Dendritic cell treated with granulocyte-macrophage colony-stimulating factor and Interleukin-4, amounts not matched to agents 40 ng/mL and 50 ng/mL, for 4 days (primary cell): ENCODE results near the gene CCND3.

Source experiments
- H3K27ac Mint-ChIP-seq: one replicate; pipeline ENCODE4 v1.8.0; 2022; ENCODE audit warnings: mild to moderate bottlenecking, mixed read lengths
- H3K27me3 Mint-ChIP-seq: one replicate; pipeline ENCODE4 v1.8.0; 2022; ENCODE audit warnings: mild to moderate bottlenecking, mixed read lengths
- H3K36me3 Mint-ChIP-seq: one replicate; pipeline ENCODE4 v1.8.0; 2022; ENCODE audit warnings: low read depth, mixed read lengths
- H3K4me1 Mint-ChIP-seq: one replicate; pipeline ENCODE4 v1.8.0; 2022; ENCODE audit warnings: low read depth, mixed read lengths
- H3K4me3 Mint-ChIP-seq: one replicate; pipeline ENCODE4 v1.8.0; 2022; ENCODE audit warnings: mild to moderate bottlenecking, moderate library complexity, mixed read lengths
- H3K9me3 Mint-ChIP-seq: one replicate; pipeline ENCODE4 v1.8.0; 2022; ENCODE audit warnings: mixed read lengths
- intact Hi-C: fragments of 100-400 bp; cut with micrococcal nuclease; formaldehyde crosslinking; loops from one replicate; pipeline ENCODE4 v1.15.0; 2022

Gene CCND3

DNA sequence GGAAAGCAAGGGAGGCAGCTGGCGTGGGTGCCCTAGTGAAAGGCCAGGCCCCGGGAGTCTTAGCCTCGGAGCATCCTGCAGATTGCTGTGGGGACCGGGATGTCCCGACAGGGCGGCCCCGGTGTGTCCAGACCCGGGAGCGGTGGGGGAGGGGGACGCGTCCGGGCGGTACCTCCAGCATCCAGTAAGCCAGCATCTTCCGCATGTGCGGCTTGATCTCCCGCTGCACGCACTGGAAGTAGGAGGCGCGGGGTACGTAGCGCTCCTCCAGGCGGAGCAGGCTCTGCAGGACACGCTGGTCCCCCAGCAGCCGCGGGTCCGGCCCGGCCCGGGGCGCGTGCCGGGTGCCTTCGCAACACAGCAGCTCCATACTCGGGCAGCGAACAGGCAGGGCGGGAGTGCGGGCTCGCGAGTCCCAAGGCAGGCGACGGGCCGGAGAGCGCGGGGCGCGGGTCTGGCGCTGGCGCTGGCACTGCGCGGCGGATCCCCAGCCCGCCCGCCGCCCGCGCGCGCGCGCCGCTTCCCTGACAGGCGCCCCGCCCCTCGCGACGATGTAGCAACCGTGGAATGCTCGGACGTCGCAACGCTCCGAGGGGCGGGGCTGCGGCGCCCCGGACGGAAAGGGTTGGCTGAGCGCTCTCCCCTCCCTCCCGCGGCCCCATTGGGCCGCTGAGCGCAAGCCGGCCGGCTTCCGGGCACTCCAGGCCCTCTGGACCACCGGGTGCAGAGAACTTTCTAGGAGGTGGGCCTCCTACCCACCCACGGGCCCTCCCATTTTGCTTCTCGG, at the start of gene CCND3:
Gene CCND3 (minus strand): TSS at position 529 of the 787 bp plus-strand sequence. CDS start 159 bp downstream, at position 370.
- Mint-ChIP-seq H3K27me3 (no peaks in the 10 kb centered on the region), H3K4me1 (peaks cover 51% of the 10 kb centered on the region)
- intact Hi-C loops, result loop anchor here (5.0 kb wide), 2 partner anchors 86 to 159 kb away; partner anchors contain the start of gene PRICKLE4

DNA sequence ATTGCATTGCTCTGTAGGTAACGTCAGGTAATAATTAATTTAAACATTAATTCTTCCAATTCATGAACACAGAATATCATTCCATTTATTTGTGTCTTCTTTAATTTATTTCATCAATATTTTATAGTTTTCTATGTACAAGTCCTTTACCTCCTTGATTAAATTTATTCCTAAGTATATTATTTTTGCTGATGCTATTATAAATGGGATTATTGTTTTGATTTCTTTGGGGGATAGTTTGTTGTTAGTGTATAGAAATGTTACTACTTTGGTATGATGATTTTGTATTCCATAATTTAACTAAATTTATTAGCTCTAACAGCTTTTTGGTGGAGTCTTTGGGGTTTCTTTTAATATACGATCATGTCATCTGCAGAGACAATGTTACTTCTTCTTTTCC, 44.7 kb upstream of the CCND3 start:
- Mint-ChIP-seq H3K4me1 (no peaks in the 10 kb centered on the region), H3K27me3 (no peaks in the 10 kb centered on the region), H3K36me3 (no peaks in the 10 kb centered on the region), H3K9me3 (no peaks in the 10 kb centered on the region), H3K4me3 (no peak overlapping the region), H3K27ac (no peak overlapping the region)
- intact Hi-C loops, result no loop called here

More for the DNA sequence above, at the start of gene CCND3:
- Mint-ChIP-seq H3K27ac (peak within 1 kb of the TSS; percentile 90), H3K4me3 (peak within 1 kb of the TSS; percentile 99), H3K36me3 (peaks cover 40% of the 10 kb centered on the region), H3K9me3 (no peaks in the 10 kb centered on the region)

DNA sequence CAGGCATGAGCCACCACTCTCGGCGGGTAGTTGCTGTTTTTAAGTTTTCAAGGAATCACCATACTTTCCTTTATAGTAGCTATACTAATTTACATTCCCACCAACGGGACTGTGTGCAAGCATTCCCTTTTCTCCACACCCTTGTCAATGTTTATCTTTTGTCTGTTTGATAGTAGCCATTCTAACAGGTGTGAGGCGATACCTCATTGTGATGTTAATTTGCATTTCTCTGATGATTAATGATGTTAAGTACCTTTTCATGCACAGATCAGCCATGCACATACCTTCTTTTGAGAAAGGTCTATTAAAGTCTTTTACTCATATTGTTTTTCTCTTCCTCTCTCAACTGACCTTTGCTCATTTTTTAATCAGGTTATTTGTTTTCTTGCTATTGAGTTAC, 43.0 kb upstream of the CCND3 start:
- Mint-ChIP-seq H3K27ac (no peak overlapping the region), H3K4me3 (no peak overlapping the region)

DNA sequence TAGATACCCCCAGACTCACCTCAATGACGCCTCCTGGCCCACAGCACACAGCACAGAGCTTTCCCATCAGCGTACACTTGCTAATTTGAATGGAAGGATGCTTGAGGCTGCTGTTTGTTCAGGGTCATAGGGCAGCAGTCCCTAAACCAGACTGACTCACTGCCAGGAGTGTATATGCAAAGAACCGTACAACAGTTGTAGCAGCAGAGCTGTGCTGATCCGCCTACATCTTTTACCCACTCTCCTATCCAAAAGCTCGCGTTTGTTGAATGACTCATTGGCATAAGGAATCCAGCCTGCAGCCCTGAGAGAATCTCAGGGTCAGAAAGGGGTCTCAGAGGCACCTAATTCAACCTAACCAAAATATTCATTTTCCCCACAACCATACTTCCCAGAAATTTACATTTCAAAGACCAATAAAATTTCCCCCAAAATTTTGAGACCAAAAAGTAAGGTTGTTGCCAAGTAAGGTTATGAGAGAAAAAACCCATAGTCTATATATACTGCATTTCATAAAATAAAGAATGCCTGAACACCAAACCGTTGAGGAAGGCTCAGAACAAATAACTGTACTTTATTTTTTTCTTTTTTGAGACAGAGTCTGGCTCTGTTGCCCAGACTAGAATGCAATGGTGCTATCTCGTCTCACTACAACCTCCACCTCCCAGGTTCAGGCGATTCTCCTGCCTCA, 35.3 kb upstream of the CCND3 start:
- Mint-ChIP-seq H3K4me1 (peaks cover 5% of the 10 kb centered on the region), H3K27ac (no peak overlapping the region), H3K36me3 (no peaks in the 10 kb centered on the region), H3K9me3 (no peaks in the 10 kb centered on the region), H3K4me3 (no peak overlapping the region), H3K27me3 (no peaks in the 10 kb centered on the region)
- intact Hi-C loops, result no loop called here

More for the DNA sequence above, 43.0 kb upstream of the CCND3 start:
- intact Hi-C loops, result no loop called here
- H3K9me3 Mint-ChIP-seq, result no peaks in the 10 kb centered on the region
- H3K4me1 Mint-ChIP-seq, result peaks cover 5% of the 10 kb centered on the region
- H3K27me3 Mint-ChIP-seq, result no peaks in the 10 kb centered on the region
- H3K36me3 Mint-ChIP-seq, result no peaks in the 10 kb centered on the region

DNA sequence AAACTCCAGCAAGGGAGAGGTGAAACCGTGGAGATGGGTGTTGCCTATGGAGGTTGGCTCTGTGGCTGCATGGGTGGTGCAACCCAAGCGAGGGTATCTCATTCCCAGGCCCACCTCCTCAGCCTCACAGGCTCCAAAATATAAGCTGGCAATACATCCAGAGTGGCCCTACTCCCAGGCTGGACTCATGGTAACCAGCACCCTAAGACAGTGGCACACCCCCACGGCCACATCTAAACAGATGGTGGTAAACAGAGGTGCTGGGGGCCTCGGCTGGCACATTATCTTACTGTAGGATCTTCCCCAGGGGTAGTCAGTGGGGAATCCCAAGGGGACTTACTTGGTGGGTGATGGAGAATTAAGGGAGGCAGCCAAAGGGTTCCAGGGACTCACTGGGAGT, 33.7 kb upstream of the CCND3 start:
- Mint-ChIP-seq H3K4me3 (no peak overlapping the region), H3K9me3 (no peaks in the 10 kb centered on the region), H3K27me3 (no peaks in the 10 kb centered on the region), H3K4me1 (peaks cover 15% of the 10 kb centered on the region), H3K27ac (no peak overlapping the region), H3K36me3 (no peaks in the 10 kb centered on the region)
- intact Hi-C loops, result no loop called here

DNA sequence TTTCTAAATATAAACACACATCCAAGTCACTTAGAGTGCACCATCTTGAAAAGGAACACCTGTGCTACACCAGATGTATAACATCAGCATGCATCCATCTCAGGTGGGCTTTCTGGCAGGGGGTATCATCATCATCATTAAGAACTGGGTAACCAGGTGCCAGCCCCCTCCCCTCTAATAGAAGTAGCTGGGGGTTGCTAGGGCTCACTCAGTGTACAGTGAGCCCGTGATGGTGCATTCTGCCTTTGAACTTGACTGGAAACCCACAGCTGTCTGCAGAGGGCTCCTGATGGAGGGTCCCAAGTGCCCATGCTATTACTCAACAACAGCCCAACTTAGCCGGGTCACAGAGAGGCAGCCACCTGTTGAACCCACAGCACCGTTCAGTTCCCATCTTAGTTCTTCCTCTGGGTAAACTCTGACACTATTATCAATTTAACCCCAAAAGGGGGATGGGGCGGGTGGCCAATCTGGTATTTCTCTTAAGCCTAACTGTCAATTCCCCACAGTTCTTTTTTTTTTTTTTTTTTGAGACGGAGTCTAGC, 32.7 kb upstream of the CCND3 start:
- Mint-ChIP-seq H3K36me3 (no peaks in the 10 kb centered on the region), H3K4me1 (peaks cover 10% of the 10 kb centered on the region), H3K27ac (no peak overlapping the region), H3K9me3 (no peaks in the 10 kb centered on the region), H3K4me3 (no peak overlapping the region), H3K27me3 (no peaks in the 10 kb centered on the region)
- intact Hi-C loops, result no loop called here

DNA sequence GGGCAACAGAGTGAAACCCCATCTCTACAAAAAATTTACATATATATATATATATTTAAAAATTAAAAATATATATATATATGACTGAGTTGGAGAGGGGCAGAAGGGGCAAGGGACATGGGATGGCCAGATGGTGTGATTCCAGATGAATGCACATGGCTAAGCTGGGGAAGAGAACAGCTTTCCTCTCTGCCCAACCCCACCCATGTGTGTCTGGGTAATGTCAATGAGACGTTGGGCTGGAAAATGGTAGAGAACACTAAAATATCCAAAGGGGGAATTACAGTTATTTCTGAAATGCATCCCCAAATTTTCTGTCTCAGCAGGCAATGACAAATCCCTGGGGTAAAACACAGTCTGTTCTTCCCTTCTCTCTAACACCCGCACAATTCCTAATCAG, 31.2 kb upstream of the CCND3 start:
- Mint-ChIP-seq H3K4me3 (no peak overlapping the region), H3K27ac (no peak overlapping the region), H3K9me3 (no peaks in the 10 kb centered on the region), H3K4me1 (peaks cover 10% of the 10 kb centered on the region), H3K36me3 (no peaks in the 10 kb centered on the region), H3K27me3 (no peaks in the 10 kb centered on the region)
- intact Hi-C loops, result no loop called here

DNA sequence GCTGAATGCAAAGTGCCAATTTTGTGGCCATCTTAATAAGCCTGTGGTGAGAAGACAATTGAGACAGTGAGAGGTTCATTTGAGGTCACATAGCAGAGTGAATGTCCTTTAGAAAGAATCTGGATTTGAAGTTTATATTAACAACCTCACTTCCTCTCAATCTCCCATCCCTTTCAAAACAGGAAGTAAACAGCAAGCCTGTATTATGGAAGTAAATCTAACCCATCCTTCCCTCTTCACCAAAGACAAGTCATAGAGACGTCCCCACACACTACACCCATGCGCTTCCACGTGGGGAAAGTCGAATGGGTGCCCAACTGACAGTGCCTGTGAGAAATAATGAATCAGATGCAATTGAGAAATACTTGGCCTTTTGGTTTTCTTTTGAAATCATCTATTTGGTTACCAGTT, 28.8 kb upstream of the CCND3 start:
- Mint-ChIP-seq H3K27me3 (no peaks in the 10 kb centered on the region), H3K9me3 (no peaks in the 10 kb centered on the region), H3K27ac (peak overlapping the region; percentile 62), H3K4me3 (no peak overlapping the region), H3K4me1 (peaks cover 16% of the 10 kb centered on the region), H3K36me3 (no peaks in the 10 kb centered on the region)
- intact Hi-C loops, result no loop called here

DNA sequence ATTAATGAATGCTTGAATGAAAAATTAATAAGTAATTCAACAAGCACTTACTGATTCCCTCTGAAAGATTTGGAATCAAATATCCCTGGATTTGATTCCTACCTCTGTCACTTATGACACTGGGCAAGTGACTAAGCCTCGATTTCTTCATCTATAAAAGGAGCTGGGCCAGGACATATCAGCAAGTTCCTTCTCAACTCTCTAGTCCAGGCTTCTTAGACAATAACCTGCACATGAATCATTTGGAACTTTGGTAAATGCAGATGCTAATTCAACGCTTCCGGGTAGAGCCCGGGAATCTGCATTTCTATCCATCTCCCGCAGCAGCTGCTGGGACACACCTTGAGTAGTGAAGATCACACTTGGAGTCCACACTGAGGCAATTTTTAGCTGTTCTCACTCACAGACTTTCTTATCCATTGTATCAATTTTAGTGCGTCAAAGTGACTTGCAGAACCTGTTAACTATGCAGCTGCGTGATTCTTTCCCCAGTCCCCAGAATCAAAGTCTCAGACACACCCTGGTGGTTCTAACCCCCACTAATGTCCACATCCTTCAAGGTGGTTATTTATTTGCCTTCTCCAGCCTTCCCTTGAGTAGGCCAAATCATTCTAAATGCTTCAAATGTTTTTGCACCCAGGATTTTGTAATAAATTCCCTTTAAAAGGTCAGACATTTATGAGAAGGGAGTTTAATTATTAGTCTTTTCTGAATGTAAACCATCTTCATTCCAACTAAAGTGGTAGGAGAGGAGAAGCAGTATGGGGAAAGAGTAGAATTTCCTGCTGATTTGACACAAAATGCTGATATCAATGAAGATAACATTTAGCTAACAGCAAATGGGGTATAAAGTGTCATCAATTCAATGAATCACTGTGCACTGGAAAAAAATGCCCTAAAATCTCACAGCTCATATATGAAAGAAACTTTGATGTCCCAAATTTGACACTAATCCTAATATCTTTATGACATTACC, 26.0 kb upstream of the CCND3 start:
- intact Hi-C loops, result no loop called here
- H3K9me3 Mint-ChIP-seq, result no peaks in the 10 kb centered on the region
- no peaks in the 10 kb centered on the region for H3K36me3 Mint-ChIP-seq
- H3K4me3 Mint-ChIP-seq, result no peak overlapping the region
- no peaks in the 10 kb centered on the region for H3K27me3 Mint-ChIP-seq
- peaks cover 16% of the 10 kb centered on the region for H3K4me1 Mint-ChIP-seq
- no peak overlapping the region for H3K27ac Mint-ChIP-seq

DNA sequence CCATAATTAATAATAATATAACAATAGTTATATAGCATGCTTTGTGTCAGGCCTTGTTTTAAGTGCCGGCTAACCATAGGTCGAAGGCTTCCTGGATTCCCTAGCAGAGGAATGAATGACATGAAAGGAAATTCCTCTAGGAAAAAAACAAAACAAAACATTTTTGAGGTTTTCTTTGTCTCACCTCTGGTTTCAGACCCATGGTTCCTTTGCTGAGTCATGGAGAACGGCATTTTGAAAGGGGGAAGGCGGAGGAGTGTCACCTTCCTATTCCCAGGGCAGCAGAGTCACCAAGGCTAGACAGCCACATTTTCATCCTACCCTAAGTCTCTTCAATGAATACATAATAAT, 25.3 kb upstream of the CCND3 start:
- Mint-ChIP-seq H3K27ac (no peak overlapping the region), H3K4me3 (no peak overlapping the region), H3K4me1 (peaks cover 17% of the 10 kb centered on the region)

DNA sequence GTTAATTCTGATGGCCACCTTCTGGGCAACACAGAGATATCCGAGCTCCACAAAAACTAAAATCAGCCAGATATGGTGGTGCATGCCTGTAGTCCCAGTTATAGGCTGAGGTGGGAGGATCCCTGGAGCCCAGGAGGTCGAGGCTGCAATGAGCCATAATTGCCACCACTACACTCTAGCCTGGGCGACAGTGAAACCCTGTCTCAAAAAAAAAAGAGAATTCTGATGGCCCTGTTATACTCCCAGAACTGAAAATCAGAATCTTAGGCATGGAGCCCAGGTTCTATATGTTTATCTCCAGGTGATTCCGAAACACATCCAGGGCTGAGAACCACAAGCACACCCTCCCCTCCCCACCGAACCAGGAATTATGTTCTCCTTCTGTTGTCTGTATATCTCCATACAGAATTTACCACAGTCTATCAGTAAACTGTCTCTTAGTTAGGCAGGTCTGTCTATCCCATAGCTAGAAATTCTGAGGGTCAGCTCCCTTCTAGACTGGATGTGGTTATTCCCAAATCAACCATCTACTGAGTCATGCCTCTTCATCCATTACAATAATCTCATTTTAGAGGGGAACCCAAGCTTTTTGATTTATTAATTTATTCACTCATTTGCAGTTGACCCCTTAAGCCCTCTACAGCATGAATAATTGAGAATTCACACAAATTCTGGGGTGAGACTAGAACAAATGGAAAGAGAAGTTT, 24.8 kb upstream of the CCND3 start:
- Mint-ChIP-seq H3K27me3 (peaks cover 1% of the 10 kb centered on the region), H3K9me3 (no peaks in the 10 kb centered on the region), H3K27ac (no peak overlapping the region), H3K4me1 (peaks cover 23% of the 10 kb centered on the region), H3K4me3 (no peak overlapping the region), H3K36me3 (no peaks in the 10 kb centered on the region)
- intact Hi-C loops, result no loop called here

More for the DNA sequence above, 25.3 kb upstream of the CCND3 start:
- intact Hi-C loops, result no loop called here
- H3K27me3 Mint-ChIP-seq, result no peaks in the 10 kb centered on the region
- H3K36me3 Mint-ChIP-seq, result no peaks in the 10 kb centered on the region
- H3K9me3 Mint-ChIP-seq, result no peaks in the 10 kb centered on the region

DNA sequence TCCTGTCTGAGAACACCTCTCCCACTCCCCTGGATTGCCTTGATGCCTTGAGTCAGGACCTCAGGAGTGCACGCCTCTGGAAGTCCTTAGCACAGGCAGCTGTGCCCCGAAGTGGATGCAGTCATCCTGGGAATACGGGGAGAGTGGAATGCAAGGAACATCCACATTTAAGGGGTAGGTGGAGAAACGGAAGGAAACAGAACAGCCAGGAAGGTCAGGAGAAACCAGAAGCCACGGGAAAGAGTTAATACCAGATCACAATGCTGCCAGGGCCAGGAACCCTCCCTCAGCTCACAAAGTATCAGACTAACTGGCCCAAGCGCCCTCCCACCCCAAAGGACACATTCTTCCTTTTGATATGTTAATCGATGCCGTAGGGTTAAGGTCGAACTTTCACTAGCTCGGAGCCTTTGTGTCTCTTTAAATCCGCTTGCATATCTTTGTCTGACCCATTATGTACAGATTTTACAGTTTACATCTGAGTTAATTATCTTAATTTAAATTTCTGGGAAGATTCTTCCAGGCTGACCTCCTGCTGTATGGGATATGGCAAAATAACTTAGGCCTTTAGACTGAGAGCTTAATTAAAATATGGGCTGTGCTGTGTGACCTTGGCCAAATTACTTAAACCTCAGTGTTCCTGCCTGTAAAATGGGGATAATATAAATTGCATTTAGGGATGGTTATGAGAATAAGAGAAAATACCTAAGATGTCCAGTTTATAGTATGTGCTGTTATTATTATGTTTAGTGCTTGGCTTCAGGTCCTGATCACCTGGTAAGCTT, 24.0 kb upstream of the CCND3 start:
- intact Hi-C loops, result no loop called here
- peaks cover 24% of the 10 kb centered on the region for H3K4me1 Mint-ChIP-seq
- H3K4me3 Mint-ChIP-seq, result no peak overlapping the region
- H3K9me3 Mint-ChIP-seq, result no peaks in the 10 kb centered on the region
- H3K27me3 Mint-ChIP-seq, result peaks cover 1% of the 10 kb centered on the region
- H3K36me3 Mint-ChIP-seq, result no peaks in the 10 kb centered on the region
- H3K27ac Mint-ChIP-seq, result no peak overlapping the region
